Aorta (tissue), 5 donors: Measurements from ENCODE around the gene PTGIS. TPM values are rescaled to one million over a fixed set of nuclear protein-coding genes. Genes with fewer than 3 reads are reported as not detected.

Experiments
- ATAC-seq: fragments of 200-7000 bp; cut with Tn5 transposase; one replicate; pipeline ENCODE4 v1.9.1; 2022; ENCODE audit warnings: moderate library complexity; ENCODE audit not compliant: low FRiP score
- DNase-seq, 2 donors: peaks; one replicate each; pipeline ENCODE4 v3.0.0-alpha.2; 2020
- H3K27ac ChIP-seq, 2 donors: one replicate each; pipeline ENCODE4 v1.5.1; 2013; ENCODE audit warnings: low read length in 2 of 2, mild to moderate bottlenecking in 2 of 2, moderate library complexity in 2 of 2, control low read depth in 1 of 2, inconsistent platforms in 1 of 2, low read depth in 1 of 2
- H3K27me3 ChIP-seq, 2 donors: one replicate each; pipeline ENCODE4 v1.6.1; 2013; ENCODE audit warnings: control low read depth in 1 of 2, low read length in 1 of 2, mild to moderate bottlenecking in 1 of 2, moderate library complexity in 1 of 2; ENCODE audit not compliant: insufficient read depth in 2 of 2, control insufficient read depth in 1 of 2
- H3K36me3 ChIP-seq, 2 donors: one replicate each; pipeline ENCODE4 v1.6.1; 2013; ENCODE audit warnings: control low read depth in 1 of 2, low read length in 1 of 2, mild to moderate bottlenecking in 1 of 2; ENCODE audit not compliant: insufficient read depth in 2 of 2, control insufficient read depth in 1 of 2
- H3K4me1 ChIP-seq, 2 donors: one replicate each; pipeline ENCODE4 v1.6.1; 2013; ENCODE audit warnings: low read length in 2 of 2, control low read depth in 1 of 2, mild to moderate bottlenecking in 1 of 2, moderate library complexity in 1 of 2; ENCODE audit not compliant: insufficient read depth in 2 of 2, control insufficient read depth in 1 of 2
- H3K4me3 ChIP-seq, 2 donors: one replicate each; pipeline ENCODE4 v1.5.1; 2013; ENCODE audit warnings: low read length in 2 of 2, control low read depth in 1 of 2, mild to moderate bottlenecking in 1 of 2
- H3K9me3 ChIP-seq: one replicate; pipeline ENCODE4 v1.6.1; 2013; ENCODE audit warnings: mild to moderate bottlenecking, low read length; ENCODE audit not compliant: control insufficient read depth
- WGBS, 2 donors: extraction: QIAGEN DNeasy Blood & Tissue Kit; methylation state at CpG; one replicate each; pipeline ENCODE4 v1.1.7; 2013; 5-methylcytosine and 5-hydroxymethylcytosine counted together
- intact Hi-C, 2 donors: fragments of 100-400 bp; cut with DNase I; formaldehyde crosslinking; loops; one replicate each; pipeline versions ENCODE4 v1.14.2 to v1.15.0; 2022
- polyA plus RNA-seq, 2 donors: library from polyadenylated mRNA; stranded (reverse); fragments of 200-250 nt; gene quantifications; one replicate each; pipeline ENCODE4 v1.2.3, GENCODE V29; 2013
- total RNA-seq, 2 donors: library from RNA; stranded (reverse); fragmentation: NEBNext Ultra II Directional; extraction: Animal tissue kit (Norgen Biotek cat#: 25700); gene quantifications; one replicate each; pipeline ENCODE4 v1.2.1, GENCODE V29; 2021
- donor health status: healthy with polysubstance abuse.
- donor health status: Bipolar disorder and iron deficiency.
- donor health status: DM: no; HTN: no; CAD: no.
- donor health status: DM: no; HTN: no; CAD: no.
- donor health status: DM: yes; HTN: yes; CAD: no.

Gene PTGIS
- total and polyA plus RNA-seq, 4 donors, result 53.6 to 637 (median 233) TPM

DNA sequence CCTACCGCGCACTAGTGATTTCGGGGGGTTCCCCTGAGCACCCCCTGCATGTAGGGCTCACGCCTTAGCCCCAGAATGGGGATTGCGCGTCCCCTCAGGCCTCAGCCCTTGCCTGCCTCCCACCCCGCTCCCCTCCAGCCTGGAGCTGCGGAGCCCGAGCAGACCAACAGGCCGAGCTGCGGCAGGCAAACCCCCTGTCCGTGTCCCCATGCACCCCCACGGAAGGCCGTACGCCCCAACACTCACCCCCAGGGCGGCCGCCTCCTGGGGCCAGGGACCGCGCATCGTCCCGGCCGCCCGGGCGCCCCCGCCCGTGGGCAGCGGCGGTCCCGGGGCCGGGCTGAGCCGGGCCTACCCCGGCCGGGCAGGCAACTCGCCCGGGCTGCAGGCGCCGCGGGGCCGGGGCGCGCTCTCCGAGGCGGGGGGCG lies 84.2 kb downstream of the PTGIS start:
- H3K27me3 ChIP-seq, result no peaks in the 10 kb centered on the region
- WGBS, 2 donors, result 1% methylated on average over 31 to 44 of the region's 44 CpGs
- H3K27ac ChIP-seq, result no peak overlapping the region
- intact Hi-C loops, result loop anchor here (1.0 to 5.0 kb wide), 2 partner anchors 101 to 149 kb away; no protein-coding TSS in a partner anchor
- H3K4me3 ChIP-seq, result peak overlapping the region; percentile 4 to 18
- H3K36me3 ChIP-seq, result no peaks in the 10 kb centered on the region
- DNase-seq (no peak), ATAC-seq (peak; percentile 11)
- H3K4me1 ChIP-seq, result no peaks in the 10 kb centered on the region
- no peaks in the 10 kb centered on the region for H3K9me3 ChIP-seq

- Histone ChIP-seq H3K4me1 (no peaks in the 10 kb centered on the region), H3K27me3 (no peaks in the 10 kb centered on the region), H3K27ac (no peak overlapping the region), H3K36me3 (no peaks in the 10 kb centered on the region), H3K4me3 (no peak overlapping the region), H3K9me3 (no peaks in the 10 kb centered on the region)
- intact Hi-C loops, result loop anchor here (5.0 kb wide), 1 partner anchor 101 kb away; no protein-coding TSS in a partner anchor
- DNase-seq, result no peak
- no peak for ATAC-seq
- WGBS, 2 donors, result 2 to 4% methylated on average over 14 to 27 of the region's 27 CpGs
Measured at GRCh38 chr20:49483018-49483695, 84.8 kb downstream of the PTGIS start.

- no peak within 1 kb of the TSS for H3K27ac ChIP-seq
- intact Hi-C loops, result loop anchor here (5.0 kb wide), 1 partner anchor 100 kb away; no protein-coding TSS in a partner anchor
- WGBS, 2 donors, result 1% methylated on average over 31 to 34 of the region's 34 CpGs
- no peaks in the 10 kb centered on the region for H3K4me1 ChIP-seq
- H3K9me3 ChIP-seq, result no peaks in the 10 kb centered on the region
- no peaks in the 10 kb centered on the region for H3K36me3 ChIP-seq
- no peaks in the 10 kb centered on the region for H3K27me3 ChIP-seq
- no peak within 1 kb of the TSS for H3K4me3 ChIP-seq
- DNase-seq (peak; percentile 65 to 90), ATAC-seq (peak; percentile 84)
Measured at GRCh38 chr20:49482621-49483017, 85.3 kb downstream of the PTGIS start, which contains the start of gene KCNB1. Gene KCNB1, minus strand, starts transcription at chr20:49482668. Its CDS starts 188 bp downstream, at chr20:49482480.

DNA sequence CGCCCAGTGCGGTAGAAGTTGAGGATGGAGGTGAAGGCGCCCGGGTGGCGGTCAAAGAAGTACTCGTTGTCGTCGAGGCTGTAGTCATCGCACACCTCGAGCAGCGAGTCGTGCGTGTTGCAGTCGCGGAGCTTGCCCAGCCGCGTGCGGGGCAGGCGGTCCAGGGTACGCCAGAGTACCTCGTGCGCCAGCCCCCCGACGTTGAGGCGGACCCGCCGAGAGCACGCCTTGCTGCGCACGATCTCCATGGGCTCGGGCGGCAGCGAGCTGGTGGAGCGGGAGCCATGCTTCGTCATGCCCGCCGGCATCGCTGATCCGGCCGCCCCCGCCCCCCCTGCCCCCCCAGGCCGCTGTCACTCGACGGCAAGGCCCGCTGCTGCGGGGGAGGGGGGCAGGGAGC lies 85.8 kb downstream of the PTGIS start:
- no peak for ATAC-seq
- Histone ChIP-seq H3K27ac (no peak overlapping the region), H3K36me3 (no peaks in the 10 kb centered on the region), H3K4me1 (no peaks in the 10 kb centered on the region), H3K27me3 (no peaks in the 10 kb centered on the region), H3K9me3 (no peaks in the 10 kb centered on the region), H3K4me3 (no peak overlapping the region)
- intact Hi-C loops, result loop anchor here (5.0 kb wide), 1 partner anchor 100 kb away; no protein-coding TSS in a partner anchor
- DNase-seq, result no peak
- WGBS, 2 donors, result 56% methylated on average over 44 to 46 of the region's 46 CpGs

- no peaks in the 10 kb centered on the region for H3K4me1 ChIP-seq
- DNase-seq, result no peak
- H3K27me3 ChIP-seq, result no peaks in the 10 kb centered on the region
- intact Hi-C loops, result loop anchor here (5.0 kb wide), 1 partner anchor 99 kb away; no protein-coding TSS in a partner anchor
- H3K4me3 ChIP-seq, result no peak overlapping the region
- H3K27ac ChIP-seq, result no peak overlapping the region
- no peaks in the 10 kb centered on the region for H3K9me3 ChIP-seq
- no peaks in the 10 kb centered on the region for H3K36me3 ChIP-seq
- WGBS, 2 donors, result 92 to 95% methylated on average over 3 of the region's 3 CpGs
- no peak for ATAC-seq
Measured at GRCh38 chr20:49481116-49481515, 86.8 kb downstream of the PTGIS start.

DNA sequence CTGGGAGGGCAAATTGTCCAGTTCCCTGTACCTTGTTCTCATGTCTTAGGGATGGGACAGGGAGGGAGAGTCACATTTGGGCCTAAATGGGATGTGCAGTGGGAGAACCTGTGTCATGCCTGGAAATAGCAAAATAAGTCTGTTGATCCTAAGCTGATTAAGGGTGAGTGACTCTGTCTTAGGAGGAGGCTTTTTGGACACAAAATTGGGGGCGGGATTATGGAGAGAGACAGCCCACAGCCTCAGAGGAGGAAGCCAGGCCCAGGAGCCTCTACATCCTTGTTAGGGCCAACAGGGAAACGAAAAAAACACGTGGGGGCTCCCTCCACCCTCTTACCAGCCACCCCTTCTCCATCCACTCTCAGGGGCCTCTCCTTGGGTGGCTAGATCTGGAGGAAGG lies 87.7 kb downstream of the PTGIS start:
- intact Hi-C loops, result loop anchor here (5.0 kb wide), 1 partner anchor 98 kb away; no protein-coding TSS in a partner anchor
- no peaks in the 10 kb centered on the region for H3K9me3 ChIP-seq
- ATAC-seq (no peak), DNase-seq (no peak)
- 67 to 88% methylated on average over 3 of the region's 3 CpGs for WGBS, 2 donors
- no peaks in the 10 kb centered on the region for H3K27me3 ChIP-seq
- H3K36me3 ChIP-seq, result no peaks in the 10 kb centered on the region
- H3K4me1 ChIP-seq, result no peaks in the 10 kb centered on the region
- H3K4me3 ChIP-seq, result no peak overlapping the region
- H3K27ac ChIP-seq, result no peak overlapping the region

DNA sequence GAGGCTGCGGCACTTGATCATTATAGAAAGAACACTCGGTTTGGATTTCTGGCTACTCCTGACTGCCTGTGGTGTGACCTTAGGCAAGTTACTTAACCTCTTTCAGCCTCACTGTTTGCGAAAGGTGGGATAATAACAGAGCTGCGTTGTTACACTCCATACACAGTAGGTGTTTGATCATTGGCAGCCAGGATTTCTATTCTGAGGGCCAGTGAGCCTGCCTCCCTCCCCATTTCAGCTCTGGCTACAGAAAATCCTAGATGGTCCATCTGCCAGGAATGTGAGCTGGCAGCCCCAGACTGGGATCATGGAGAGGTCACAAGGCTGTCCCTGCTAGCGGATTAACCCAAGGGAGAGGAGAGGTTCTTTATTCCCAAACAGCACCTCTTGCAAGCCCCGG lies 88.2 kb downstream of the PTGIS start:
- no peaks in the 10 kb centered on the region for H3K27me3 ChIP-seq
- H3K9me3 ChIP-seq, result no peaks in the 10 kb centered on the region
- H3K27ac ChIP-seq, result no peak overlapping the region
- no peaks in the 10 kb centered on the region for H3K36me3 ChIP-seq
- ATAC-seq (no peak), DNase-seq (no peak)
- whole genome bisulfite sequencing, 2 donors, result 80 to 82% methylated on average over 6 of the region's 6 CpGs
- intact Hi-C loops, result loop anchor here (5.0 kb wide), 1 partner anchor 97 kb away; no protein-coding TSS in a partner anchor
- H3K4me1 ChIP-seq, result no peaks in the 10 kb centered on the region
- no peak overlapping the region for H3K4me3 ChIP-seq

DNA sequence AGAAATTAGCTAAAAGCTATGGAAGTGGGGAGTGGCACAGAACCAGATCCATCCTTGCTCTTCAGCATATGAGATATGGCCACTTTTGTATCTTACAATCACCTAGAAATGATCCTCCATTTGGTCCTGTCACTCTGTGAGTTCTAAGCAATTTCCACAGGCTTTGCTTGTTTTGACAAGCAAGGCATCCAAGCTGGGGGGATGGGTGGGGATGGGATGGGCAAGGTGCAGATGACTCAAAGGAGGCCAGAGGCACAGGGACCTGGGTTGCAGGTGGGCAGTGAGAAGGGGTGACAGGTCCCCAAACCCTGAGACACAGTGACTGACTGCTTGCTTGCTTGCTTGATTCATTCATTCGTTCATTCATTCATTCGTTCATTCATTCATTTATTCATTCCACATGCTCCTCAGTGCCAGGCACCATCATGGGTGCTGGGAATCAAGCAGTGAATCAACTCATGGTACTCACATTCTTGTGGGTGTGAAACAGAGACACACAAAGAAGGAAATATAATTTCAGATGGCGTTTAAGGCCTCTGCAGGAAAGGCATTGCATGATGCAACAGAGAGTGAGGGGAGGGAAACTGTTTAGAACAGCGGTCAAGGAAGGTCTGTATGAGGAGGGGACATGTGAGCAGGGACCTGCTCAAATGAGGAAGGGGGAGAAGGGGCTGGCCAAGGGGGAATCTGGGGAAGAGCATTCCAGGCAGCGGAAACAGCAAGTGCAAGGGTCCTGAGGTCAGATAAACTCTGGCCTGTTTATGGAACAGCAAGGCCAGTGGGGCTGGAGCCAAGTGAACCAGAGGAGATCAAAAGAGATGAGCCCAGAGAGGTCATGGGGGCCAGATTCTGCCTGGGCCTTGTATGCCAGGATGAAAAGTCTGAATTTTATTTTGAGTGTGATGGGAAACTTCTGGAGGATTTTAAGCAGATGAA lies 88.9 kb downstream of the PTGIS start:
- WGBS, 2 donors, result 79 to 87% methylated on average over 5 of the region's 5 CpGs
- no peaks in the 10 kb centered on the region for H3K36me3 ChIP-seq
- no peak overlapping the region for H3K4me3 ChIP-seq
- intact Hi-C loops, result no loop called here
- no peaks in the 10 kb centered on the region for H3K4me1 ChIP-seq
- no peaks in the 10 kb centered on the region for H3K9me3 ChIP-seq
- DNase-seq (no peak), ATAC-seq (no peak)
- no peak overlapping the region for H3K27ac ChIP-seq
- no peaks in the 10 kb centered on the region for H3K27me3 ChIP-seq
